ENCODE results near the gene SLC17A9.

SLC17A9 gene

DNA sequence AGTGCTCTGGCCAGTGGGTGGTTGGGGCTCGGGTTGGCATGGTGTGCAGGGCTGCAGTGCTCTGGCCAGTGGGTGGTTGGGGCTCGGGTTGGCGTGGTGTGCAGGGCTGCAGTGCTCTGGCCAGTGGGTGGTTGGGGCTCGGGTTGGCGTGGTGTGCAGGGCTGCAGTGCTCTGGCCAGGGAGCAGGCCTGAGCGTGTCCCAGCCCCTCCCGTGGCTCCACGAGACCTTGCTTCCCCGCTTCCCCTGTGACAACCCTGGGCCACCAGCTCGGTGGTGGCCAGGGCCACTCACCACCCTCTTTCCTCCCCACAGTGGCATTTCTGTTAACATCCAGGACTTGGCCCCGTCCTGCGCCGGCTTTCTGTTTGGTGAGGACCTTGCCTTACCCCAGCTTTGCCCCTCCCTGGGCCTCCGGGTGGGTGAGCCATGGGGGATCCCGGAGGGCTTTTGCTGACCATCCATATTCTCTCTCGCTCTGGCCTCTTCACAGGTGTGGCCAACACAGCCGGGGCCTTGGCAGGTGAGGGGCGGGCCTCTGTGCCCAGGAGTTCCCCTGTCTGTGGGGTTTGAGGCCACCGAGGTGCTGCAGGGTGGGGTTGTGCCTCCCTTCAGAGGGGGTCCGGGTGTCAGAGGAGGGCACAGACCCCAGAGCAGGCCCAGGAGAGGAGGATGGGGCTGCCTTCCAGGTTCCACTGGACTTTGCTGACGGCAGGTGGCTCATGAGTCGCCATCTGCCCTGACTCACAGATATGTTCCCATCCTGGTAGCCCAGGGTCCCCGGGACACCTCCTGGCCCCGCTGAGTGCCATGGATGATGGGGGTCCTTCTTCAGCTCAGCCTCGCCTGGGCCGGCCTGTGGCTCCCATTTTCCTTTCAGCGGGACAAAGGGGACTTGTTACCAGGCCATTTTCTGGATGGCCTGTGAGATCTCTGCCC is 14.0 kb downstream of the SLC17A9 start:
- no peak for TF ChIP-seq CTCF (IDR thresholded peaks at IDR 0.05; ENCODE audit: low read depth, low read length, missing control alignments)
- Histone ChIP-seq H3K4me3 (ENCODE audit: low read depth, low read length) (no peak overlapping the region), H3K27me3 (replicated peaks) (no peaks in the 10 kb centered on the region), H3K36me3 (replicated peaks) (peaks cover 8% of the 10 kb centered on the region), H3K27ac (no peak overlapping the region)
- in situ Hi-C loops (cut with HindIII; ENCODE audit: low pct_ligation_motif_present, low sequenced_read_pairs): no loop called here
- DNase-seq: no peak

- TF ChIP-seq CTCF (IDR thresholded peaks at IDR 0.05; ENCODE audit: low read depth, low read length, missing control alignments): no peak
- Histone ChIP-seq H3K27ac (no peak overlapping the region), H3K4me3 (ENCODE audit: low read depth, low read length) (no peak overlapping the region), H3K27me3 (replicated peaks) (no peaks in the 10 kb centered on the region), H3K36me3 (replicated peaks) (peaks cover 8% of the 10 kb centered on the region)
- in situ Hi-C loops (cut with HindIII; ENCODE audit: low pct_ligation_motif_present, low sequenced_read_pairs): no loop called here
- no peak for DNase-seq
These were observed 14.6 kb downstream of the SLC17A9 start for GRCh38 chr20:62967149-62967501.

DNA sequence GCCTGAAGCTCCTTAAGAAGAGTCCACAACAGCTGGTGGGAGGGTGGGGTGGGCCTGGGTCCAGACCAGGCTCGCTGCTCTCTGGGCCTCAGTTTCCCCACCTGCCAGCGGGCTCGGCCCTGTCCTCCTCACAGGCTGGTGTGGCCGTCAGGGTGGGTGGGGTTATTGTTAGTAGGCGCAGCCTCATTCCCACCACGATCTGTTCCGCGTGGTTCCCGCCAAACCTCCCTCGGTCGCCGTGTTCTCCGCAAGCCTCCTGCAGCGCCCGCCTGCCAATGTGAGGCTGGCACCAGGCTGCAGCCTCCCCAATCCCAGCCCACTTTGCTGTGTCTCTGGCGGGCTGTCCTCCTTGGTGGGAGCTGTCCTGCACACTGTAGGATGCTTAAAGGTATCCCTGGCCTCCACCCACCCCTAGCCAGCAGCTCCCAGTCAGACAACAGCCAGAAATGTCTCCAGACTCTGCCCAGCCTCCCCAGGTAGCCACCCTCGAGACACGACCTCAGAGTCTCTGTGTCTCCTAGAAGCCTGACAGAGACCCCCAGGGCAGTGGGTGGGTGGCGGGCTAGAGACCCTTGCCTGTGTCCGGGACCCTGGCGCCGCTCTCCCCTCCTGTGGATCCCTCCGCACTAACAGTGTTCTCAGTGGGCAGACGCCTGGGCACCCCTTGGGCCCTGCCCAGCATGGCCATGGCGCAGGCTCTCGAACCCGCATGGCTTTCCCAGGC is 15.3 kb downstream of the SLC17A9 start:
- peaks cover 3% of the 10 kb centered on the region for H3K27me3 ChIP-seq (replicated peaks)
- in situ Hi-C loops (cut with HindIII; ENCODE audit: low pct_ligation_motif_present, low sequenced_read_pairs): no loop called here
- H3K36me3 ChIP-seq (replicated peaks): peaks cover 8% of the 10 kb centered on the region
- no peak for DNase-seq
- TF ChIP-seq CTCF (IDR thresholded peaks at IDR 0.05; ENCODE audit: low read depth, low read length, missing control alignments): no peak
- H3K4me3 ChIP-seq (ENCODE audit: low read depth, low read length): no peak overlapping the region
- H3K27ac ChIP-seq: no peak overlapping the region

GRCh38 chr20:62968378-62969178 is 16.1 kb downstream of the SLC17A9 start:
- no peak for DNase-seq
- TF ChIP-seq CTCF (IDR thresholded peaks at IDR 0.05; ENCODE audit: low read depth, low read length, missing control alignments): no peak
- no peak overlapping the region for H3K4me3 ChIP-seq (ENCODE audit: low read depth, low read length)
- no peak overlapping the region for H3K27ac ChIP-seq
- peaks cover 8% of the 10 kb centered on the region for H3K36me3 ChIP-seq (replicated peaks)
- H3K27me3 ChIP-seq (replicated peaks): peaks cover 10% of the 10 kb centered on the region
- in situ Hi-C loops (cut with HindIII; ENCODE audit: low pct_ligation_motif_present, low sequenced_read_pairs): no loop called here

GRCh38 chr20:62969179-62969760 is 16.8 kb downstream of the SLC17A9 start:
- Histone ChIP-seq H3K27ac (no peak overlapping the region), H3K27me3 (replicated peaks) (peaks cover 17% of the 10 kb centered on the region), H3K36me3 (replicated peaks) (peaks cover 8% of the 10 kb centered on the region), H3K4me3 (ENCODE audit: low read depth, low read length) (no peak overlapping the region)
- in situ Hi-C loops (cut with HindIII; ENCODE audit: low pct_ligation_motif_present, low sequenced_read_pairs): no loop called here
- no peak for DNase-seq
- TF ChIP-seq CTCF (IDR thresholded peaks at IDR 0.05; ENCODE audit: low read depth, low read length, missing control alignments): no peak
